Activated CD8-positive, alpha-beta memory T cell treated with anti-CD3 and anti-CD28 coated beads, Interleukin-2, amount 10 ng/mL, durations not matched to agents 7 days and 5 days (primary cell): ENCODE data around the gene SLC17A4. TPM values are rescaled to one million over a fixed set of nuclear protein-coding genes. Genes with fewer than 3 reads are reported as not detected.

Experiments
- ATAC-seq: fragments of 150-1000 bp; cut with Tn5 transposase; one replicate; pipeline ENCODE4 v1.10.0; 2021; ENCODE audit warnings: moderate library complexity
- CTCF ChIA-PET: fragments of 350-600 bp; sonication (Branson Sonifier 250); formaldehyde crosslinking; loops from one replicate; lab custom pipeline; 2021; ENCODE audit warnings: antibody characterized with exemption; lab: Charles Lee
- DNase-seq: peaks from one replicate; pipeline ENCODE4 v3.0.0-alpha.2; 2020
- H3K27ac Mint-ChIP-seq: one replicate; pipeline ENCODE4 v1.8.0; 2021; ENCODE audit warnings: mild to moderate bottlenecking, mixed read lengths
- H3K27me3 Mint-ChIP-seq: one replicate; pipeline ENCODE4 v1.8.0; 2021; ENCODE audit warnings: mixed read lengths
- H3K36me3 Mint-ChIP-seq: one replicate; pipeline ENCODE4 v1.8.0; 2021; ENCODE audit warnings: mild to moderate bottlenecking, mixed read lengths
- H3K4me1 Mint-ChIP-seq: one replicate; pipeline ENCODE4 v1.8.0; 2021; ENCODE audit warnings: mixed read lengths
- H3K4me3 Mint-ChIP-seq: one replicate; pipeline ENCODE4 v1.8.0; 2021; ENCODE audit warnings: mild to moderate bottlenecking, moderate library complexity, mixed read lengths
- H3K9me3 Mint-ChIP-seq: one replicate; pipeline ENCODE4 v1.8.0; 2022; ENCODE audit warnings: low read depth, mixed read lengths
- total RNA-seq, 2 experiments: library from RNA; stranded (reverse); gene quantifications; one replicate each; pipeline ENCODE4 v1.2.3, GENCODE V29; 2021

SLC17A4 gene
- total RNA-seq: not detected

- CTCF ChIA-PET: interaction anchor here (1.2 kb wide), 1 partner anchor 12 kb away, joined by 3 read pairs; no protein-coding TSS in a partner anchor
- DNase-seq (no peak), ATAC-seq (no peak)
Observed at GRCh38 chr6:25754535-25754934, at the start of gene SLC17A4. SLC17A4 (plus strand) TSS chr6:25754742; CDS start chr6:25761963, 7,221 bp downstream.

GRCh38 chr6:25706314-25707014, 48.1 kb upstream of the SLC17A4 start:
- Mint-ChIP-seq H3K4me1 (no peaks in the 10 kb centered on the region), H3K36me3 (no peaks in the 10 kb centered on the region), H3K27me3 (peaks cover 22% of the 10 kb centered on the region), H3K27ac (no peak overlapping the region), H3K9me3 (no peaks in the 10 kb centered on the region), H3K4me3 (no peak overlapping the region)
- DNase-seq: no peak
- no peak for ATAC-seq
- CTCF ChIA-PET: interaction anchor here (1.7 to 2.0 kb wide), 2 partner anchors 12 to 14 kb away, joined by 6 to 7 read pairs; no protein-coding TSS in a partner anchor

More at GRCh38 chr6:25754535-25754934, at the start of gene SLC17A4:
- H3K9me3 Mint-ChIP-seq: no peaks in the 10 kb centered on the region
- no peak within 1 kb of the TSS for H3K27ac Mint-ChIP-seq
- peaks cover 19% of the 10 kb centered on the region for H3K27me3 Mint-ChIP-seq
- H3K4me3 Mint-ChIP-seq: no peak within 1 kb of the TSS
- H3K36me3 Mint-ChIP-seq: no peaks in the 10 kb centered on the region
- no peaks in the 10 kb centered on the region for H3K4me1 Mint-ChIP-seq

GRCh38 chr6:25709761-25710160, 44.8 kb upstream of the SLC17A4 start:
- H3K4me1 Mint-ChIP-seq: no peaks in the 10 kb centered on the region
- DNase-seq: no peak
- H3K9me3 Mint-ChIP-seq: no peaks in the 10 kb centered on the region
- CTCF ChIA-PET: interaction anchor here (1.0 kb wide), 1 partner anchor 9 kb away, joined by 5 read pairs; no protein-coding TSS in a partner anchor
- H3K27ac Mint-ChIP-seq: no peak overlapping the region
- ATAC-seq: no peak
- H3K27me3 Mint-ChIP-seq: peaks cover 7% of the 10 kb centered on the region
- no peaks in the 10 kb centered on the region for H3K36me3 Mint-ChIP-seq
- no peak overlapping the region for H3K4me3 Mint-ChIP-seq

- H3K27ac Mint-ChIP-seq: no peak overlapping the region
- H3K4me1 Mint-ChIP-seq: no peaks in the 10 kb centered on the region
- H3K36me3 Mint-ChIP-seq: no peaks in the 10 kb centered on the region
- DNase-seq (no peak), ATAC-seq (no peak)
- no peak overlapping the region for H3K4me3 Mint-ChIP-seq
- CTCF ChIA-PET: no interaction called here
- H3K9me3 Mint-ChIP-seq: no peaks in the 10 kb centered on the region
- H3K27me3 Mint-ChIP-seq: peaks cover 7% of the 10 kb centered on the region
Observed at GRCh38 chr6:25710287-25710686, 44.3 kb upstream of the SLC17A4 start.

- Mint-ChIP-seq H3K4me1 (no peaks in the 10 kb centered on the region), H3K36me3 (no peaks in the 10 kb centered on the region), H3K27me3 (no peaks in the 10 kb centered on the region), H3K9me3 (no peaks in the 10 kb centered on the region), H3K4me3 (no peak overlapping the region), H3K27ac (no peak overlapping the region)
- CTCF ChIA-PET: interaction anchor here (1.6 kb wide), 1 partner anchor 10 kb away, joined by 4 read pairs; no protein-coding TSS in a partner anchor
- DNase-seq (no peak), ATAC-seq (no peak)
Observed at GRCh38 chr6:25713824-25714223, 40.7 kb upstream of the SLC17A4 start.

- CTCF ChIA-PET: interaction anchor here (1.6 kb wide), 1 partner anchor 10 kb away, joined by 4 read pairs; no protein-coding TSS in a partner anchor
- no peak for ATAC-seq
Observed at GRCh38 chr6:25714765-25715164, 39.8 kb upstream of the SLC17A4 start.

GRCh38 chr6:25715794-25716193, 38.7 kb upstream of the SLC17A4 start:
- no peak overlapping the region for H3K27ac Mint-ChIP-seq
- peaks cover 3% of the 10 kb centered on the region for H3K27me3 Mint-ChIP-seq
- H3K4me3 Mint-ChIP-seq: no peak overlapping the region
- no peak for DNase-seq
- CTCF ChIA-PET: interaction anchor here (1.4 kb wide), 1 partner anchor 287 kb away, joined by 6 read pairs; no protein-coding TSS in a partner anchor
- ATAC-seq: no peak
- H3K36me3 Mint-ChIP-seq: no peaks in the 10 kb centered on the region
- H3K9me3 Mint-ChIP-seq: no peaks in the 10 kb centered on the region
- no peaks in the 10 kb centered on the region for H3K4me1 Mint-ChIP-seq

More at GRCh38 chr6:25714765-25715164, 39.8 kb upstream of the SLC17A4 start:
- H3K27me3 Mint-ChIP-seq: no peaks in the 10 kb centered on the region
- no peaks in the 10 kb centered on the region for H3K9me3 Mint-ChIP-seq
- no peak for DNase-seq
- no peaks in the 10 kb centered on the region for H3K36me3 Mint-ChIP-seq
- no peaks in the 10 kb centered on the region for H3K4me1 Mint-ChIP-seq
- no peak overlapping the region for H3K27ac Mint-ChIP-seq
- no peak overlapping the region for H3K4me3 Mint-ChIP-seq

- H3K4me1 Mint-ChIP-seq: no peaks in the 10 kb centered on the region
- no peak for DNase-seq
- no peak overlapping the region for H3K27ac Mint-ChIP-seq
- CTCF ChIA-PET: interaction anchor here (0.7 to 1.3 kb wide), 12 partner anchors 9 to 495 kb away, joined by 3 to 6 read pairs (median 3); partner anchors contain the start of genes CARMIL1 and TRIM38
- no peaks in the 10 kb centered on the region for H3K36me3 Mint-ChIP-seq
- ATAC-seq: no peak
- H3K4me3 Mint-ChIP-seq: no peak overlapping the region
- peaks cover 11% of the 10 kb centered on the region for H3K27me3 Mint-ChIP-seq
- no peaks in the 10 kb centered on the region for H3K9me3 Mint-ChIP-seq
Observed at GRCh38 chr6:25717866-25718740, 36.4 kb upstream of the SLC17A4 start.

- DNase-seq: no peak
- H3K27me3 Mint-ChIP-seq: peaks cover 26% of the 10 kb centered on the region
- no peaks in the 10 kb centered on the region for H3K36me3 Mint-ChIP-seq
- H3K27ac Mint-ChIP-seq: no peak overlapping the region
- H3K4me1 Mint-ChIP-seq: no peaks in the 10 kb centered on the region
- ATAC-seq: no peak
- H3K9me3 Mint-ChIP-seq: no peaks in the 10 kb centered on the region
- CTCF ChIA-PET: interaction anchor here (1.1 to 1.5 kb wide), 2 partner anchors 8 to 14 kb away, joined by 3 to 5 read pairs; no protein-coding TSS in a partner anchor
- no peak overlapping the region for H3K4me3 Mint-ChIP-seq
Observed at GRCh38 chr6:25726122-25726911, 28.2 kb upstream of the SLC17A4 start.

- H3K4me3 Mint-ChIP-seq: no peak overlapping the region
- H3K36me3 Mint-ChIP-seq: no peaks in the 10 kb centered on the region
- ATAC-seq (no peak), DNase-seq (no peak)
- H3K27me3 Mint-ChIP-seq: peaks cover 31% of the 10 kb centered on the region
- no peak overlapping the region for H3K27ac Mint-ChIP-seq
- H3K9me3 Mint-ChIP-seq: no peaks in the 10 kb centered on the region
- CTCF ChIA-PET: interaction anchor here (1.1 to 1.5 kb wide), 2 partner anchors 9 to 13 kb away, joined by 3 to 5 read pairs; no protein-coding TSS in a partner anchor
- no peaks in the 10 kb centered on the region for H3K4me1 Mint-ChIP-seq
Observed at GRCh38 chr6:25727028-25727427, 27.5 kb upstream of the SLC17A4 start.

GRCh38 chr6:25730907-25731306, 23.6 kb upstream of the SLC17A4 start:
- ATAC-seq (no peak), DNase-seq (no peak)
- Mint-ChIP-seq H3K9me3 (peaks cover 1% of the 10 kb centered on the region), H3K27me3 (peaks cover 48% of the 10 kb centered on the region), H3K36me3 (no peaks in the 10 kb centered on the region), H3K4me1 (no peaks in the 10 kb centered on the region), H3K4me3 (no peak overlapping the region), H3K27ac (no peak overlapping the region)
- CTCF ChIA-PET: no interaction called here

- ATAC-seq (no peak), DNase-seq (no peak)
- H3K4me3 Mint-ChIP-seq: no peak overlapping the region
- H3K27me3 Mint-ChIP-seq: peaks cover 51% of the 10 kb centered on the region
- CTCF ChIA-PET: interaction anchor here (1.2 kb wide), 1 partner anchor 12 kb away, joined by 3 read pairs; no protein-coding TSS in a partner anchor
- peaks cover 2% of the 10 kb centered on the region for H3K36me3 Mint-ChIP-seq
- H3K4me1 Mint-ChIP-seq: no peaks in the 10 kb centered on the region
- no peak overlapping the region for H3K27ac Mint-ChIP-seq
- peaks cover 3% of the 10 kb centered on the region for H3K9me3 Mint-ChIP-seq
Observed at GRCh38 chr6:25731721-25732120, 22.8 kb upstream of the SLC17A4 start.
